ENCODE measurements around the gene L1CAM. TPM values are rescaled to one million over a fixed set of nuclear protein-coding genes. Genes with fewer than 3 reads are reported as not detected.

Gene L1CAM
- total RNA-seq, 3 donors from 2014 or later = 0.14 to 0.46 (median 0.34) TPM

- Mint-ChIP-seq H3K9me3 (no peaks in the 10 kb centered on the region), H3K36me3 (ENCODE audit: insufficient read depth) (no peaks in the 10 kb centered on the region), H3K27me3 (ENCODE audit: low read depth) (no peaks in the 10 kb centered on the region), H3K4me1 (ENCODE audit: low read depth) (no peaks in the 10 kb centered on the region), H3K4me3 (no peak overlapping the region)
- ATAC-seq (no peak), DNase-seq (no peak)
These were observed 22.6 kb downstream of the L1CAM start for GRCh38 chrX:153863251-153863991.

GRCh38 chrX:153862369-153863250 is 23.4 kb downstream of the L1CAM start:
- H3K27me3 Mint-ChIP-seq (ENCODE audit: low read depth) = no peaks in the 10 kb centered on the region
- H3K4me3 Mint-ChIP-seq = no peak overlapping the region
- ATAC-seq (no peak), DNase-seq (no peak)
- no peaks in the 10 kb centered on the region for H3K9me3 Mint-ChIP-seq
- H3K4me1 Mint-ChIP-seq (ENCODE audit: low read depth) = no peaks in the 10 kb centered on the region
- H3K36me3 Mint-ChIP-seq (ENCODE audit: insufficient read depth) = no peaks in the 10 kb centered on the region

- ATAC-seq = no peak
- peaks cover 5% of the 10 kb centered on the region for H3K4me1 Mint-ChIP-seq (ENCODE audit: low read depth)
- DNase-seq = no peak
- H3K27me3 Mint-ChIP-seq (ENCODE audit: low read depth) = no peaks in the 10 kb centered on the region
- H3K4me3 Mint-ChIP-seq = no peak overlapping the region
- H3K36me3 Mint-ChIP-seq (ENCODE audit: insufficient read depth) = no peaks in the 10 kb centered on the region
- H3K9me3 Mint-ChIP-seq = no peaks in the 10 kb centered on the region
These were observed 24.2 kb downstream of the L1CAM start for GRCh38 chrX:153861733-153862310.

GRCh38 chrX:153861151-153861550 is 24.8 kb downstream of the L1CAM start:
- no peaks in the 10 kb centered on the region for H3K36me3 Mint-ChIP-seq (ENCODE audit: insufficient read depth)
- H3K4me1 Mint-ChIP-seq (ENCODE audit: low read depth) = peaks cover 6% of the 10 kb centered on the region
- H3K4me3 Mint-ChIP-seq = no peak overlapping the region
- no peaks in the 10 kb centered on the region for H3K9me3 Mint-ChIP-seq
- DNase-seq (no peak), ATAC-seq (no peak)
- no peaks in the 10 kb centered on the region for H3K27me3 Mint-ChIP-seq (ENCODE audit: low read depth)

GRCh38 chrX:153857348-153857903 is 28.5 kb downstream of the L1CAM start:
- Mint-ChIP-seq H3K27me3 (ENCODE audit: low read depth) (no peaks in the 10 kb centered on the region), H3K36me3 (ENCODE audit: insufficient read depth) (no peaks in the 10 kb centered on the region), H3K4me3 (no peak overlapping the region), H3K9me3 (no peaks in the 10 kb centered on the region), H3K4me1 (ENCODE audit: low read depth) (peaks cover 6% of the 10 kb centered on the region)
- ATAC-seq (no peak), DNase-seq (no peak)

- Mint-ChIP-seq H3K4me1 (ENCODE audit: low read depth) (peaks cover 6% of the 10 kb centered on the region), H3K9me3 (no peaks in the 10 kb centered on the region), H3K4me3 (no peak overlapping the region), H3K36me3 (ENCODE audit: insufficient read depth) (no peaks in the 10 kb centered on the region), H3K27me3 (ENCODE audit: low read depth) (peaks cover 1% of the 10 kb centered on the region)
- no peak for DNase-seq
- no peak for ATAC-seq
These were observed 31.3 kb downstream of the L1CAM start for GRCh38 chrX:153854702-153855101.

GRCh38 chrX:153853902-153854267 is 32.1 kb downstream of the L1CAM start:
- no peaks in the 10 kb centered on the region for H3K36me3 Mint-ChIP-seq (ENCODE audit: insufficient read depth)
- peaks cover 1% of the 10 kb centered on the region for H3K27me3 Mint-ChIP-seq (ENCODE audit: low read depth)
- peaks cover 6% of the 10 kb centered on the region for H3K4me1 Mint-ChIP-seq (ENCODE audit: low read depth)
- ATAC-seq = no peak
- H3K4me3 Mint-ChIP-seq = no peak overlapping the region
- H3K9me3 Mint-ChIP-seq = no peaks in the 10 kb centered on the region
- DNase-seq = no peak

GRCh38 chrX:153853180-153853901 is 32.6 kb downstream of the L1CAM start:
- Mint-ChIP-seq H3K36me3 (ENCODE audit: insufficient read depth) (no peaks in the 10 kb centered on the region), H3K4me3 (no peak overlapping the region), H3K4me1 (ENCODE audit: low read depth) (peaks cover 6% of the 10 kb centered on the region), H3K9me3 (no peaks in the 10 kb centered on the region), H3K27me3 (ENCODE audit: low read depth) (peaks cover 1% of the 10 kb centered on the region)
- ATAC-seq (no peak), DNase-seq (no peak)

GRCh38 chrX:153851981-153852380 is 34.0 kb downstream of the L1CAM start:
- no peaks in the 10 kb centered on the region for H3K9me3 Mint-ChIP-seq
- H3K27me3 Mint-ChIP-seq (ENCODE audit: low read depth) = peaks cover 1% of the 10 kb centered on the region
- DNase-seq (no peak), ATAC-seq (no peak)
- peaks cover 3% of the 10 kb centered on the region for H3K4me1 Mint-ChIP-seq (ENCODE audit: low read depth)
- no peaks in the 10 kb centered on the region for H3K36me3 Mint-ChIP-seq (ENCODE audit: insufficient read depth)
- no peak overlapping the region for H3K4me3 Mint-ChIP-seq

- Mint-ChIP-seq H3K27me3 (ENCODE audit: low read depth) (peaks cover 1% of the 10 kb centered on the region), H3K4me1 (ENCODE audit: low read depth) (no peaks in the 10 kb centered on the region), H3K36me3 (ENCODE audit: insufficient read depth) (no peaks in the 10 kb centered on the region), H3K4me3 (no peak overlapping the region), H3K9me3 (no peaks in the 10 kb centered on the region)
- DNase-seq = no peak
- ATAC-seq = no peak
These were observed 37.6 kb downstream of the L1CAM start for GRCh38 chrX:153848325-153848724.

- DNase-seq (no peak), ATAC-seq (no peak)
- Mint-ChIP-seq H3K4me3 (no peak overlapping the region), H3K36me3 (ENCODE audit: insufficient read depth) (no peaks in the 10 kb centered on the region), H3K4me1 (ENCODE audit: low read depth) (no peaks in the 10 kb centered on the region), H3K9me3 (no peaks in the 10 kb centered on the region), H3K27me3 (ENCODE audit: low read depth) (no peaks in the 10 kb centered on the region)
These were observed 40.1 kb downstream of the L1CAM start for GRCh38 chrX:153845842-153846241.

- Mint-ChIP-seq H3K4me1 (ENCODE audit: low read depth) (no peaks in the 10 kb centered on the region), H3K9me3 (no peaks in the 10 kb centered on the region), H3K4me3 (no peak overlapping the region), H3K27me3 (ENCODE audit: low read depth) (no peaks in the 10 kb centered on the region), H3K36me3 (ENCODE audit: insufficient read depth) (no peaks in the 10 kb centered on the region)
- DNase-seq (no peak), ATAC-seq (no peak)
These were observed 40.8 kb downstream of the L1CAM start for GRCh38 chrX:153845195-153845594.

GRCh38 chrX:153844509-153845082 is 41.4 kb downstream of the L1CAM start:
- H3K9me3 Mint-ChIP-seq = no peaks in the 10 kb centered on the region
- ATAC-seq = no peak
- no peak for DNase-seq
- H3K4me1 Mint-ChIP-seq (ENCODE audit: low read depth) = no peaks in the 10 kb centered on the region
- no peak overlapping the region for H3K4me3 Mint-ChIP-seq
- H3K36me3 Mint-ChIP-seq (ENCODE audit: insufficient read depth) = no peaks in the 10 kb centered on the region
- no peaks in the 10 kb centered on the region for H3K27me3 Mint-ChIP-seq (ENCODE audit: low read depth)

GRCh38 chrX:153836921-153837320 is 49.1 kb downstream of the L1CAM start:
- ATAC-seq = no peak
- H3K27me3 Mint-ChIP-seq (ENCODE audit: low read depth) = peaks cover 2% of the 10 kb centered on the region
- H3K9me3 Mint-ChIP-seq = no peaks in the 10 kb centered on the region
- no peaks in the 10 kb centered on the region for H3K36me3 Mint-ChIP-seq (ENCODE audit: insufficient read depth)
- H3K4me3 Mint-ChIP-seq = no peak overlapping the region
- no peaks in the 10 kb centered on the region for H3K4me1 Mint-ChIP-seq (ENCODE audit: low read depth)
- no peak for DNase-seq
